Limb (tissue), 2 donors: ENCODE results near the gene ARRDC3.
"Not testable (repeated sequence)": the region's sequence is repeated elsewhere in the genome, so short reads cannot be mapped to it uniquely, and the experiment has no call there.

ENCODE experiments used
- DNase-seq, 2 donors: peaks; one replicate each; pipeline ENCODE4 v3.0.0-alpha.2; 2016; ENCODE audit errors: extremely low spot score in 2 of 2

The ARRDC3 gene

GRCh38 chr5:91383027-91383955 is at the start of gene ARRDC3:
TSS of gene ARRDC3 (minus strand) at chr5:91383317. CDS start at chr5:91383092, 225 bp downstream.
- peak; percentile 97 to 99 for DNase-seq

- DNase-seq = no peak
Observed at GRCh38 chr5:91430949-91431348, 47.8 kb upstream of the ARRDC3 start.

GRCh38 chr5:91424638-91425436 is 41.7 kb upstream of the ARRDC3 start:
- no peak for DNase-seq

- no peak for DNase-seq
Observed at GRCh38 chr5:91423871-91424270, 40.8 kb upstream of the ARRDC3 start.

- no peak for DNase-seq
Observed at GRCh38 chr5:91420879-91421278, 37.8 kb upstream of the ARRDC3 start.

- DNase-seq = peak; percentile 66 to 70
Observed at GRCh38 chr5:91419571-91420537, 36.7 kb upstream of the ARRDC3 start.

- no peak for DNase-seq
Observed at GRCh38 chr5:91419136-91419535, 36.0 kb upstream of the ARRDC3 start.

GRCh38 chr5:91418158-91418557 is 35.0 kb upstream of the ARRDC3 start:
- DNase-seq = no peak

GRCh38 chr5:91417219-91417618 is 34.1 kb upstream of the ARRDC3 start:
- no peak for DNase-seq

- DNase-seq = no peak
Observed at GRCh38 chr5:91416491-91416890, 33.4 kb upstream of the ARRDC3 start.

GRCh38 chr5:91409304-91409703 is 26.2 kb upstream of the ARRDC3 start:
- no peak for DNase-seq

GRCh38 chr5:91408710-91409109 is 25.6 kb upstream of the ARRDC3 start:
- DNase-seq = no peak

- DNase-seq = no peak
Observed at GRCh38 chr5:91407204-91407603, 24.1 kb upstream of the ARRDC3 start.

GRCh38 chr5:91403438-91403837 is 20.3 kb upstream of the ARRDC3 start:
- no peak for DNase-seq

GRCh38 chr5:91401175-91401574 is 18.1 kb upstream of the ARRDC3 start:
- DNase-seq = no peak

GRCh38 chr5:91397791-91398190 is 14.7 kb upstream of the ARRDC3 start:
- DNase-seq = no peak

GRCh38 chr5:91390268-91390667 is 7.2 kb upstream of the ARRDC3 start:
- DNase-seq = no peak

- not testable (repeated sequence) for DNase-seq
Observed at GRCh38 chr5:91389555-91389954, 6.4 kb upstream of the ARRDC3 start.

- DNase-seq = no peak
Observed at GRCh38 chr5:91388362-91388761, 5.2 kb upstream of the ARRDC3 start.

- no peak for DNase-seq
Observed at GRCh38 chr5:91386120-91386519, 3.0 kb upstream of the ARRDC3 start.

GRCh38 chr5:91385596-91385995 is 2.5 kb upstream of the ARRDC3 start:
- not testable (repeated sequence) for DNase-seq
